Glutamatergic neuron (in vitro differentiated cells): ENCODE measurements around the gene SMIM43. TPM values are rescaled to one million over a fixed set of nuclear protein-coding genes. Genes with fewer than 3 reads are reported as not detected.

Experiments
- DNase-seq: peaks from one replicate; pipeline ENCODE4 v3.0.0; 2022
- H3K27ac Mint-ChIP-seq: one replicate; pipeline ENCODE4 v1.8.0; 2020; ENCODE audit warnings: mild to moderate bottlenecking, mixed read lengths, inconsistent platforms; ENCODE audit not compliant: unreplicated experiment
- H3K27me3 Mint-ChIP-seq: one replicate; pipeline ENCODE4 v1.8.0; 2020; ENCODE audit warnings: mild to moderate bottlenecking, moderate library complexity, mixed read lengths, inconsistent platforms; ENCODE audit not compliant: unreplicated experiment
- H3K36me3 Mint-ChIP-seq: one replicate; pipeline ENCODE4 v1.8.0; 2020; ENCODE audit warnings: mild to moderate bottlenecking, mixed read lengths, inconsistent platforms; ENCODE audit not compliant: unreplicated experiment
- H3K4me1 Mint-ChIP-seq: one replicate; pipeline ENCODE4 v1.8.0; 2020; ENCODE audit warnings: mild to moderate bottlenecking, low read depth, mixed read lengths, inconsistent platforms; ENCODE audit not compliant: unreplicated experiment
- H3K4me3 Mint-ChIP-seq: one replicate; pipeline ENCODE4 v1.8.0; 2020; ENCODE audit warnings: mild to moderate bottlenecking, mixed read lengths, inconsistent platforms; ENCODE audit not compliant: unreplicated experiment
- H3K9me3 Mint-ChIP-seq: one replicate; pipeline ENCODE4 v1.8.0; 2020; ENCODE audit warnings: mild to moderate bottlenecking, moderate library complexity, mixed read lengths, inconsistent platforms; ENCODE audit not compliant: unreplicated experiment
- CTCF ChIP-seq: fragments of 200-600 bp; sonication (generic); IDR thresholded peaks from one replicate; pipeline ENCODE4 v1.5.0; 2021; ENCODE audit not compliant: partially characterized antibody, unreplicated experiment
- total RNA-seq: library from RNA; stranded (reverse); fragmentation: NEBNext Ultra II Directional; extraction: Animal tissue kit (Norgen Biotek cat#: 25700); gene quantifications from one replicate; pipeline ENCODE4 v1.2.1, GENCODE V29; 2021; ENCODE audit not compliant: unreplicated experiment

The SMIM43 gene
- total RNA-seq, 1 donor from 2014 or later, result not detected

GRCh38 chr4:121728798-121729226 is 36.2 kb downstream of the SMIM43 start:
- no peaks in the 10 kb centered on the region for H3K36me3 Mint-ChIP-seq

DNA sequence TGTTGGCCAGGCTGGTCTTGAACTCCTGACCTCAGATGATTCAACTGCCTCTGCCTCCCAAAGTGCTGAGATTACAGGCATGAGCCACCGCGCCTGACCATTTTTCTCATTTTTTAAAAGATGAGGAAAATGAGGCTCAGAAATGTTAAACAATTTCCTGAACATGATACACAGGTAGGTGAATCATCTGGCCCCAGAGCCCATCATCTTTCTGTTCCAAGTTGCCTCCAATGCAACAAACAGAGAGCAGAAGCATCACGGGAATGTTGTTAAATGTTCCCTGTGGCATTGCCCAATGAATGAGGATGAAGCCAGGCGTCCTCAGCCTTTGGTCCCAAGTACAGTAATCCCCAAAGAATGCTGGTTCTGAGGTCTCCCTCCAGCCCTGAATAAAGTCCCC is 36.9 kb downstream of the SMIM43 start:
- Mint-ChIP-seq H3K36me3 (no peaks in the 10 kb centered on the region), H3K9me3 (no peaks in the 10 kb centered on the region), H3K4me1 (peaks cover 4% of the 10 kb centered on the region), H3K27ac (no peak overlapping the region), H3K4me3 (no peak overlapping the region), H3K27me3 (peaks cover 5% of the 10 kb centered on the region)
- TF ChIP-seq CTCF, result no peak
- DNase-seq, result no peak

More at GRCh38 chr4:121728798-121729226, 36.2 kb downstream of the SMIM43 start:
- H3K4me1 Mint-ChIP-seq, result peaks cover 4% of the 10 kb centered on the region
- peaks cover 5% of the 10 kb centered on the region for H3K27me3 Mint-ChIP-seq
- H3K9me3 Mint-ChIP-seq, result no peaks in the 10 kb centered on the region
- H3K4me3 Mint-ChIP-seq, result no peak overlapping the region
- DNase-seq, result no peak
- TF ChIP-seq CTCF, result no peak
- H3K27ac Mint-ChIP-seq, result no peak overlapping the region

DNA sequence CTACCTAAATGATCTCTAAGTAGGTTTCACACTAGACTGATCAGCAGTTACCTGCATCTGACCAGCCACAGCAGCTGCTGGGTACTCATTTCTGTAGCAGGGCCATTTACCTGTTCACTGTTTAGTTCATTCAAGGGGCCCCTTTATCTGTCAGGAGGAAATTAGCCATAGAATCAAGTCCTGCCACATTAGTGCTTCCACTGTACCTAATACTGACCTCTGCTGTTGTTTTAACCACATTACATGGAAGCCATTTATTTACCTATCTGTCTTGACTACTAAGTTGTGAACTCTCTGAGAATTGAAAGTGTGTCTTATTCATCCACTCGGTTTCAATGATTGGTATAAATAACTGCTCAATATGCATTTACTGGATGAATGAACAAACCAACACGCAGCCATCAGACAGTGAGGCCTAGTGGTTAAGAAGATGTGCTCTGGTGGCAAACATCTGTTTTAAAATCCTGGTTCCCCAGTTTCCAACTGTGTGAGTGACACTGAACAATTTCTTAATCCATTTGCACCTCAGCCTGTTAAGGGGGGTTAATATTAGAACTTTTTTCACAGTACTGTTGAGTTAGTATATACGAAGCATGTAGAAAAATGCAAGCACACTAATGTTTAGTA is 38.2 kb downstream of the SMIM43 start:
- H3K4me1 Mint-ChIP-seq, result no peaks in the 10 kb centered on the region
- DNase-seq, result no peak
- H3K4me3 Mint-ChIP-seq, result no peak overlapping the region
- no peaks in the 10 kb centered on the region for H3K36me3 Mint-ChIP-seq
- TF ChIP-seq CTCF, result peak; percentile 62
- H3K9me3 Mint-ChIP-seq, result no peaks in the 10 kb centered on the region
- H3K27ac Mint-ChIP-seq, result no peak overlapping the region
- peaks cover 5% of the 10 kb centered on the region for H3K27me3 Mint-ChIP-seq

GRCh38 chr4:121724671-121725070 is 40.3 kb downstream of the SMIM43 start:
- no peaks in the 10 kb centered on the region for H3K4me1 Mint-ChIP-seq
- no peak overlapping the region for H3K4me3 Mint-ChIP-seq
- peaks cover 5% of the 10 kb centered on the region for H3K27me3 Mint-ChIP-seq
- H3K36me3 Mint-ChIP-seq, result no peaks in the 10 kb centered on the region
- TF ChIP-seq CTCF, result no peak
- no peaks in the 10 kb centered on the region for H3K9me3 Mint-ChIP-seq
- DNase-seq, result no peak
- H3K27ac Mint-ChIP-seq, result no peak overlapping the region

- no peak overlapping the region for H3K27ac Mint-ChIP-seq
- no peak overlapping the region for H3K4me3 Mint-ChIP-seq
- no peaks in the 10 kb centered on the region for H3K4me1 Mint-ChIP-seq
- TF ChIP-seq CTCF, result no peak
- peaks cover 5% of the 10 kb centered on the region for H3K27me3 Mint-ChIP-seq
- H3K9me3 Mint-ChIP-seq, result no peaks in the 10 kb centered on the region
- DNase-seq, result no peak
- no peaks in the 10 kb centered on the region for H3K36me3 Mint-ChIP-seq
Measured at GRCh38 chr4:121721700-121722099, 43.3 kb downstream of the SMIM43 start.
